ENCODE results near the gene LIMA1. TPM values are rescaled to one million over a fixed set of nuclear protein-coding genes. Genes with fewer than 3 reads are reported as not detected.
"Not testable (repeated sequence)": the region's sequence is repeated elsewhere in the genome, so short reads cannot be mapped to it uniquely, and the experiment has no call there.

Gene LIMA1
- polyA plus RNA-seq, 1 donor: 116 TPM

- no peak for DNase-seq (ENCODE audit: low read depth)
Observed at GRCh38 chr12:50187084-50187900, 96.0 kb downstream of the LIMA1 start.

- no peak for DNase-seq (ENCODE audit: low read depth)
Observed at GRCh38 chr12:50186681-50187080, 96.6 kb downstream of the LIMA1 start.

DNA sequence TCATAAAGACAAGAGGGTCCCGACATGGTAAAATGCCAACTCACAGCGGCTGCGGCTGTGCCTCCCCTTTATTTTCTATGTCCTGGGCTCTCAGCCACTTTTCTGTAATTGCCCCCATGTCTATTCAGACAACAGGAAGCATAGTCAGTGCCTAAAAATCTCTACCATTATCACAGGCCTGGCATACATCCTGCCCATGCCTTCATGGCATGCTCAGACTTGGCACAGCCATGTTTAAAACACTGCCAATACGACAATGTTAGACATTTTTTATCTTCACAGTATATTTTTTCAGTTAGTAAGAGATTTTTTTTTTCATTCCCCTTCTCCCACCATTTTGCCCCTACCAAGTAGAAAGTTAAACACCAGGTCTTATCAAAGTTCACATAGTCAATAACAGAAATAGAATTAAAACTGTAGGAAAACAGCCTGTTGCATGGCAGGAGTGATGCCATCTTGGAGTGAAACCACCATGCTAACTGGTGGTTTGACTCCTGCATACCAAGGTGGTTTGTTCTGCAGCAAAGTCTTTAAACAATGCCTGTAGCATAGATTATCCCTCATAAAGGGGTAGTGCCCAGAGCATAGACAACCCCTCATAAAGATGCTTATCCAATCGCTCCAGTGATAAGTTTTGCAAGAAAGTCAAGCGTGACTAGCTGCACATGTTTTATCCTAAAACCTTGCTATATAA, 97.2 kb downstream of the LIMA1 start:
- DNase-seq (ENCODE audit: low read depth): no peak

DNA sequence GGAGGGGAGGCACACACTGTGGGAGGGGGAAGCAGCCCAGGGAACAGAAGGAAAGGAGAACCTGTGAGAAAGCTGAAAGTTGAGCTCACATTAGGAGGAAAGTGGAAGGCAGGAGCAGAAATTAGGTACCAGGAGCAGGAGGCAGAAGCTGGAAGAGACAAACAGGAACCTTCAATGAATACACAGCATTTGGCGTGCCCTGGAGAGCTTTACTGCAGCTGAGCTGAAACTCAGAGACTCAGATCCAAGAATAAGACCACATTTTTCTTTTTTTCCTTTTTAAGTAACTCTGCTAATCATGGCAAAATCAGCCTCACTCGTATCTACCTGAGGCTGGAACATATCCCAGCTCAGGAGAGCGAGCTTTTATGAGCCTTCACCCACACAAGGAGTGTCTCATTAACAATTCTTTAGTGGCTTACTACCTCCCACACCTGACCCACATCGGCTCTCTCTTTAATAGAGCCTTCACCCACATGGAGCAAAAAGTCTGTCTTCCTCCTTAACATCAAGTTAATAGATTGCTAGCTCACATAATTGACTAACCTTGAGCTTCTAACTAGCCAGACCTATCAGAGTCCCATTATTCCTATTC, 97.9 kb downstream of the LIMA1 start:
- no peak for DNase-seq (ENCODE audit: low read depth)

DNA sequence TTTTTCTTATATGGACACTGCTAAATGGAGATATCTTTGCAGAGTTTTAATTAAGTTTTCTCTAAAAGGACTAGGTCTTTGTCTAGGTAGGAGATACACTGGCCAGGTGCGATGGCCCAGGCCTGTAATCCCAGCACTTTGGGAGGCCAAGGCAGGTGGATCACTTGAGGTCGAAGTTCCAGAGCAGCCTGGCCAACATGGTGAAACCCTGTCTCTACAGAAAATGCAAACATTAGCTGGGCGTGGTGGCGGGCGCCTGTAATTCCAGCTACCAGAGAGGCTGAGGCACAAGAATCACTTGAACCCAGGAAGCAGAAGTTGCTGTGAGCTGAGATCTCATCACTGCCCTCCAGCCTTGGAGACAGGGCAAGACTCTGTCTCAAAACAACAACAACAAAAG, 99.1 kb downstream of the LIMA1 start:
- DNase-seq (ENCODE audit: low read depth): no peak

GRCh38 chr12:50182461-50182860, 100.9 kb downstream of the LIMA1 start:
- DNase-seq (ENCODE audit: low read depth): no peak

DNA sequence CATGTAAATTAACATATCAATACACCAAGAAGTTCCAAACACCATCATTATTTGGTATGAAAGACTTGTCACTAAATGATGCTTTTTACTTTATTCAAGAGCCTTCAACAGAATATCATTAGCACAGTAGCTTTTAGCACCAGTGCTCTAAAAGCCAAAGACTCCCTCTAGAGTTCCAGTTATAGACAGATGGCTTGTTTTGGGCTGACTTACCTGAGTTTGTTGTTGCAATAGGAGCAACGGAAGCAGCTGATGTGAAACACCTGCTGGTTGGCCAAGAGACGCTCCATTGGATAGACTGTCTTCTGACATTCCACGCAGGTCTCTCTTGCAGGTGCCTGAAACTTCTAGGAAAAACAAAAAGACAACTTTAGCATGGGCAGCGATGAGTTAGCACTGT, 101.6 kb downstream of the LIMA1 start:
- DNase-seq (ENCODE audit: low read depth): no peak

- DNase-seq (ENCODE audit: low read depth): no peak
Observed at GRCh38 chr12:50175716-50176026, 107.6 kb downstream of the LIMA1 start.

DNA sequence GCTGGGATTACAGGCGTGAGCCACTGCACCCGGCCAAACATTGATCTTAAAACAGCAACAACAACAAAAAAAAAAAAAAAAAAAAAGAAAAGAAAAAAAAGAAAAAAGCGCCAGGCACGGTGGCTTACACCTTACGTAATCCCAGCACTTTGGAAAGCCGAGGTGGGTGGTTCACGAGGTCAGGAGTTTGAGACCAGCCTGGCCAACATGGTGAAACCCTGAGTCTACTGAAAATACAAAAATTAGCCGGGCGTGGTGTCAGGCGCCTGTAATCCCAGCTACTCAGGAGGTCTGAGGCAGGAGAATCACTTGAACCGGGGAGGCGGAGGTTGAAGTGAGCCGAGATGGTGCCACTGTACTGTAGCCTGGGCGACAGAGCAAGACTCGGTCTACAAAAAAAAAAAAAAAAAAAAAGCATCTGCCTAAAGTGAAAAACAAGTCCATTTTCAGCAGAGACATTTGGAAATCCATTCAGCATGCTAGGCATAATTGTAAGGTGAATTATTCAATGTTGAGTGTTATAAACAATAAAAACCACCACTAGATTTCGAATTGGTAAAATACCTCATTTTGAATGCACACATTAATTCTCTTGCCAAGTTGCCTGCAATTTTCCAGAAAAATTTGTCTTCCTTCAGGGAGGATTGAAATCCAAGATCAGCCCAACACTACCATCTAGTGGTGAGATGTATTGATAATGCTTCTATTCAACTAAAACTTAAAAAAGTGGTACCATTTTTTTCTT, 108.2 kb downstream of the LIMA1 start:
- peak; percentile 88 for DNase-seq (ENCODE audit: low read depth)

GRCh38 chr12:50167049-50167828, 116.1 kb downstream of the LIMA1 start, which contains the start of gene CERS5:
Gene CERS5, minus strand, starts transcription at chr12:50167369. Its CDS starts 72 bp downstream, at chr12:50167297.
- peak; percentile 95 for DNase-seq (ENCODE audit: low read depth)

GRCh38 chr12:50166799-50167048, 116.6 kb downstream of the LIMA1 start:
- DNase-seq (ENCODE audit: low read depth): no peak

DNA sequence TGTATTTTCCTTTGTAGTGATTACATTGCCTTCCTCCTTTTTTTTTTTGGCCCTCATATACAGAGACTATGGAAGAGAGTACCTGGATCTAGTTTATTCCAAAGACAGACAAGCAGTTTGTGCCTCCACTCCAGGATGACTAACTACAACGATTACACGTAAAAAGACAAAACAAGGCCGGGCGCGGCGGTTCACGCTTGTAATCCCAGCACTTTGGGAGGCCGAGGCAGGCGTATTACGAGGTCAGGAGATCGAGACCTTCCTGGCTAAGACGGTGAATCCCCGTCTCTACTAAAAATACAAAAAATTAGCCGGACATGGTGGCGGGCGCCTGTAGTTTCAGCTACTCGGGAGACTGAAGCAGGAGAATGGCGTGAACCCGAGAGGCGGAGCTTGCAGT, 118.4 kb downstream of the LIMA1 start:
- no peak for DNase-seq (ENCODE audit: low read depth)

- no peak for DNase-seq (ENCODE audit: low read depth)
Observed at GRCh38 chr12:50162230-50162629, 121.1 kb downstream of the LIMA1 start.

DNA sequence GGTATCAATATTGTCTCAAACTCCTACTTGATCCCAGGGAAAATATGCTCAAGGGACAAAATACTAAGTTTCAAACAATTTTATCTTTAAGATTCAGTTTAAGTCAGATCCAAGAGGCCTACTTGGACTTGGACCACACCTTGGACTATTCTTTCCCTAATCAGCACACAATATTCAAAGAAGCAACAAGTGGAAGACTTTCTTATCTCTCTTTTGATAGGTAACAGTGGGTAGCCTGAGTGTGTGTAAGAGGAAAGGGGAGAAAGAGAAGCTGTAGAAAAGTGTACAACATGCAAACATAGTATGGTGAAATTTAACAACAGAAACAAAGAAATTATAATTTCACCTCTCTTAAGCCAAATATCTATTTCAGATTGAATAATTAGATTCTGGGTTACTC, 122.7 kb downstream of the LIMA1 start:
- DNase-seq (ENCODE audit: low read depth): no peak

- no peak for DNase-seq (ENCODE audit: low read depth)
Observed at GRCh38 chr12:50157259-50157658, 126.1 kb downstream of the LIMA1 start.

- no peak for DNase-seq (ENCODE audit: low read depth)
Observed at GRCh38 chr12:50156641-50157040, 126.7 kb downstream of the LIMA1 start.

- DNase-seq (ENCODE audit: low read depth): not testable (repeated sequence)
Observed at GRCh38 chr12:50154947-50155346, 128.4 kb downstream of the LIMA1 start.

GRCh38 chr12:50151047-50151687, 132.2 kb downstream of the LIMA1 start:
- DNase-seq (ENCODE audit: low read depth): no peak

DNA sequence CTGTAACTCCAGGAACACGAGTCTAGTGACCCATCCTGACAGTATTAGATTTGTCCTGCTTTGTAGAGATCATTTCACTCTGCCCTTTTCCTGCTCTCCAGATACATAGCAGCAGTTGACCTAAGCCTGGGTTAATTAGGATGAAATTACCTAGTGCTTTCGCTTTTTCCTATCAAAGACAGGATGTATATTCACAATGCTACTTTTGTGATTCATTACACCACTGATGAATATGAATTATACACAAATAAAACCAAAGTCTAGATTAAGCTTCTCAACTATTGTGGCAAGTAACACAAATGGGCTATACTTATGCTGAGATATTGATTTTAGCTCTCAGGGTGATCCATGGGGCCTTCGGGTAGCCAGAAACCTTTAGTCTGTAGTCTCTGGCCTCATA, 134.0 kb downstream of the LIMA1 start:
- no peak for DNase-seq (ENCODE audit: low read depth)

- DNase-seq (ENCODE audit: low read depth): not testable (repeated sequence)
Observed at GRCh38 chr12:50148011-50148410, 135.3 kb downstream of the LIMA1 start.

DNA sequence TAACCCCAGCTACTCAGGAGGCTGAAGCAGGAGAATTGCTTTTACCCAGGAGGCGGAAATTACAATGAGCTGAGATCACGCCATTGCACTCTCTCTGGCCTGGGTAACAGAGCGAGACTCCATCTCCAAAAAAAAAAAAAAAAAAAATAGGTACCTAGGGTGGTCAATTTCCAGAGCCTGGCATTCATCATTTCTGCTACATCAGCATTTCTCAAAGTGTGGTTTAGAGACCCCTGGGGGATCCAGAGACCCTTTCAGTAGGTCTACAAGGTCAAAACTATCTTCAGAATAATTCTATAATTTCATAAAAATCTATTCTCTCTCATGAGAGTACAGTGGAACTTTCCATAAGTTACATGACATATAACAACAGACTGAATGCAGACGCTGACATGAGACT, 136.0 kb downstream of the LIMA1 start:
- DNase-seq (ENCODE audit: low read depth): no peak
